ENCODE data around the gene SBSN. TPM values are rescaled to one million over a fixed set of nuclear protein-coding genes. Genes with fewer than 3 reads are reported as not detected.

SBSN gene
- total RNA-seq, 2 experiments from 2014 or later = not detected

GRCh38 chr19:35560677-35561076 is 32.6 kb upstream of the SBSN start:
- no TSS peak for BruUV-seq (replicated peaks)
- Histone ChIP-seq H3K36me3 (ENCODE audit: insufficient read depth, low read length) (no peaks in the 10 kb centered on the region), H4K20me1 (ENCODE audit: insufficient read depth, low read length) (no peaks in the 10 kb centered on the region), H3K4me3 (ENCODE audit: low read depth, low read length, poor library complexity, severe bottlenecking) (no peak overlapping the region), H3K79me2 (ENCODE audit: insufficient read depth, low read depth, low read length) (no peaks in the 10 kb centered on the region), H3K4me1 (ENCODE audit: insufficient read depth, low read length, poor library complexity, severe bottlenecking) (peaks cover 18% of the 10 kb centered on the region), H3K4me2 (ENCODE audit: low read length) (no peak overlapping the region), H2AFZ (ENCODE audit: low read length) (no peak overlapping the region), H3K9me2 (ENCODE audit: insufficient read depth, low read length) (no peaks in the 10 kb centered on the region), H3K9me3 (ENCODE audit: low read length) (no peaks in the 10 kb centered on the region), H3K27ac (ENCODE audit: low read depth, low read length, poor library complexity, severe bottlenecking) (no peak overlapping the region)
- intact Hi-C loops (cut with micrococcal nuclease; ENCODE audit: unreplicated experiment) = no loop called here
- CTCF ChIA-PET (ENCODE audit: unreplicated experiment) = no interaction called here
- TF ChIP-seq EZH2phosphoT487 (IDR thresholded peaks at IDR 0.05; ENCODE audit: borderline replicate concordance, low read depth, low read length) = no peak
- no peak for TF ChIP-seq CTCF (conservative IDR thresholded peaks at IDR 0.05; ENCODE audit: low read length)
- no peak for DNase-seq (ENCODE audit: low spot score)
- POLR2A ChIA-PET = no interaction called here

GRCh38 chr19:35560271-35560670 is 32.2 kb upstream of the SBSN start:
- peaks cover 18% of the 10 kb centered on the region for H3K4me1 ChIP-seq (ENCODE audit: insufficient read depth, low read length, poor library complexity, severe bottlenecking)
- no peak for TF ChIP-seq EZH2phosphoT487 (IDR thresholded peaks at IDR 0.05; ENCODE audit: borderline replicate concordance, low read depth, low read length)
- no peak for TF ChIP-seq CTCF (conservative IDR thresholded peaks at IDR 0.05; ENCODE audit: low read length)
- no peak overlapping the region for H3K27ac ChIP-seq (ENCODE audit: low read depth, low read length, poor library complexity, severe bottlenecking)
- intact Hi-C loops (cut with micrococcal nuclease; ENCODE audit: unreplicated experiment) = no loop called here
- DNase-seq (ENCODE audit: low spot score) = no peak
- H3K79me2 ChIP-seq (ENCODE audit: insufficient read depth, low read depth, low read length) = no peaks in the 10 kb centered on the region
- no peaks in the 10 kb centered on the region for H3K36me3 ChIP-seq (ENCODE audit: insufficient read depth, low read length)
- no peaks in the 10 kb centered on the region for H3K9me3 ChIP-seq (ENCODE audit: low read length)
- H2AFZ ChIP-seq (ENCODE audit: low read length) = no peak overlapping the region
- no peak overlapping the region for H3K4me2 ChIP-seq (ENCODE audit: low read length)
- no peak overlapping the region for H3K4me3 ChIP-seq (ENCODE audit: low read depth, low read length, poor library complexity, severe bottlenecking)
- H4K20me1 ChIP-seq (ENCODE audit: insufficient read depth, low read length) = no peaks in the 10 kb centered on the region
- H3K9me2 ChIP-seq (ENCODE audit: insufficient read depth, low read length) = no peaks in the 10 kb centered on the region
- POLR2A ChIA-PET = no interaction called here
- BruUV-seq (replicated peaks) = no TSS peak
- CTCF ChIA-PET (ENCODE audit: unreplicated experiment) = no interaction called here

GRCh38 chr19:35559781-35560180 is 31.7 kb upstream of the SBSN start:
- no peak for TF ChIP-seq EZH2phosphoT487 (IDR thresholded peaks at IDR 0.05; ENCODE audit: borderline replicate concordance, low read depth, low read length)
- no peak for TF ChIP-seq CTCF (conservative IDR thresholded peaks at IDR 0.05; ENCODE audit: low read length)
- Histone ChIP-seq H2AFZ (ENCODE audit: low read length) (no peak overlapping the region), H3K4me3 (ENCODE audit: low read depth, low read length, poor library complexity, severe bottlenecking) (no peak overlapping the region), H3K79me2 (ENCODE audit: insufficient read depth, low read depth, low read length) (no peaks in the 10 kb centered on the region), H3K4me1 (ENCODE audit: insufficient read depth, low read length, poor library complexity, severe bottlenecking) (peaks cover 18% of the 10 kb centered on the region), H3K27ac (ENCODE audit: low read depth, low read length, poor library complexity, severe bottlenecking) (no peak overlapping the region), H3K4me2 (ENCODE audit: low read length) (no peak overlapping the region), H4K20me1 (ENCODE audit: insufficient read depth, low read length) (no peaks in the 10 kb centered on the region), H3K36me3 (ENCODE audit: insufficient read depth, low read length) (no peaks in the 10 kb centered on the region), H3K9me2 (ENCODE audit: insufficient read depth, low read length) (no peaks in the 10 kb centered on the region), H3K9me3 (ENCODE audit: low read length) (no peaks in the 10 kb centered on the region)
- no peak for DNase-seq (ENCODE audit: low spot score)
- BruUV-seq (replicated peaks) = no TSS peak
- ChIA-PET POLR2A (no interaction called here), CTCF (ENCODE audit: unreplicated experiment) (no interaction called here)
- intact Hi-C loops (cut with micrococcal nuclease; ENCODE audit: unreplicated experiment) = loop anchor here (5.0 kb wide), 1 partner anchor 68 kb away; the partner anchor contains the start of gene RBM42
